Endothelial cell of umbilical vein (primary cell): Measurements from ENCODE around the gene MAPK9. TPM values are rescaled to one million over a fixed set of nuclear protein-coding genes. Genes with fewer than 3 reads are reported as not detected.
"Not testable (repeated sequence)": the region's sequence is repeated elsewhere in the genome, so short reads cannot be mapped to it uniquely, and the experiment has no call there.

ENCODE experiments used
- BruUV-seq: library from RNA; stranded (reverse); fragments of 400-500 nt; replicated peaks from 2 replicates; lab custom pipeline; 2021; lab: Mats Ljungman, UMichigan
- CTCF ChIA-PET: fragments of 300-600, 350-600 bp; sonication (Branson Sonifier 250); formaldehyde crosslinking; loops from one replicate; lab custom pipeline; 2021; ENCODE audit warnings: antibody characterized with exemption, inconsistent platforms; lab: Charles Lee
- POLR2A ChIA-PET: fragments of 300-600, 350-600 bp; sonication (Branson Sonifier 250); formaldehyde crosslinking; loops from one replicate; lab custom pipeline; 2021; ENCODE audit warnings: antibody characterized with exemption, inconsistent platforms; lab: Charles Lee
- DNase-seq: peaks from one replicate; pipeline ENCODE4 v3.0.0-alpha.2; 2011; ENCODE audit warnings: low read depth, low spot score
- FAIRE-seq: peaks from 2 replicates; lab custom pipeline; 2011; peaks lifted over from hg19 to GRCh38; lab: Jason Lieb, UNC
- H2AFZ ChIP-seq: 2 replicates; pipeline ENCODE4 v1.6.0; 2012; ENCODE audit warnings: low read depth, low read length, control low read depth, inconsistent platforms
- H3K27ac ChIP-seq: 2 replicates; pipeline ENCODE4 v1.5.1; 2011; ENCODE audit warnings: low read depth, mild to moderate bottlenecking, control low read depth, low read length, moderate library complexity; ENCODE audit not compliant: insufficient read depth
- H3K27me3 ChIP-seq, 2 experiments: 2 replicates each; pipeline versions ENCODE4 v1.6.0 to v1.6.1; 2011; ENCODE audit warnings: low read length in 2 of 2, mixed read lengths in 1 of 2; ENCODE audit not compliant: control insufficient read depth in 2 of 2, insufficient read depth in 2 of 2
- H3K36me3 ChIP-seq, 2 experiments: 2 replicates in 1 of 2; 3 replicates in 1 of 2; pipeline ENCODE4 v1.5.1; 2011; ENCODE audit warnings: low read length in 2 of 2, mild to moderate bottlenecking in 1 of 2, moderate library complexity in 1 of 2; ENCODE audit not compliant: control insufficient read depth in 2 of 2, insufficient read depth in 2 of 2; ENCODE audit errors: extremely low read depth in 1 of 2
- H3K4me1 ChIP-seq: 3 replicates; pipeline ENCODE4 v1.5.1; 2011; ENCODE audit warnings: mild to moderate bottlenecking, low read length; ENCODE audit not compliant: control insufficient read depth, insufficient read depth; ENCODE audit errors: extremely low read depth
- H3K4me2 ChIP-seq: 2 replicates; pipeline ENCODE4 v1.6.1; 2011; ENCODE audit warnings: low read length, control low read depth, mixed read lengths; ENCODE audit not compliant: insufficient read depth
- H3K4me3 ChIP-seq, 3 experiments: fragments of 200-600 bp in 1 of 3; sonication (generic), shearing (Covaris generic) in 1 of 3; replicated peaks in 1 of 3; 2 replicates each; pipeline ENCODE4 v1.5.1; 2011 to 2016; ENCODE audit warnings: control low read depth in 3 of 3, low read length in 3 of 3, mild to moderate bottlenecking in 2 of 3, inconsistent platforms in 1 of 3, low read depth in 1 of 3, moderate library complexity in 1 of 3; ENCODE audit not compliant: insufficient read depth in 1 of 3
- H3K79me2 ChIP-seq: 2 replicates; pipeline ENCODE4 v1.6.0; 2012; ENCODE audit warnings: low read length, inconsistent platforms; ENCODE audit not compliant: control insufficient read depth, insufficient read depth
- H3K9ac ChIP-seq: replicated peaks from 2 replicates; pipeline ENCODE3; 2011; ENCODE audit warnings: low read length, control low read depth; ENCODE audit not compliant: insufficient read depth; ENCODE audit errors: extremely low read depth
- H3K9me1 ChIP-seq: replicated peaks from 3 replicates; pipeline ENCODE4 v1.6.0; 2011; ENCODE audit warnings: mild to moderate bottlenecking, low read length; ENCODE audit not compliant: control insufficient read depth, insufficient read depth; ENCODE audit errors: extremely low read depth
- H3K9me3 ChIP-seq: replicated peaks from 2 replicates; pipeline ENCODE4 v1.5.1; 2012; ENCODE audit warnings: low read length, inconsistent platforms; ENCODE audit not compliant: control insufficient read depth, insufficient read depth
- H4K20me1 ChIP-seq: replicated peaks from 2 replicates; pipeline ENCODE3; 2011; ENCODE audit warnings: mild to moderate bottlenecking, low read length; ENCODE audit not compliant: control insufficient read depth, insufficient read depth; ENCODE audit errors: extremely low read depth
- EZH2 ChIP-seq: IDR thresholded peaks from 2 replicates; pipeline ENCODE4 v1.6.1; 2012; ENCODE audit warnings: borderline replicate concordance, low read depth, mild to moderate bottlenecking, moderate library complexity, low read length, inconsistent platforms; ENCODE audit not compliant: severe bottlenecking
- FOS ChIP-seq: IDR thresholded peaks from 2 replicates; pipeline ENCODE4 v1.6.1; 2011; ENCODE audit warnings: mild to moderate bottlenecking, low read length, moderate library complexity, borderline replicate concordance; ENCODE audit not compliant: insufficient read depth
- GATA2 ChIP-seq: IDR thresholded peaks from 2 replicates; pipeline ENCODE4 v1.7.0; 2011; ENCODE audit warnings: low read depth, mild to moderate bottlenecking, moderate library complexity, mixed read lengths, low read length; ENCODE audit not compliant: insufficient read length, insufficient read depth
- JUN ChIP-seq: IDR thresholded peaks from 2 replicates; pipeline ENCODE4 v1.6.1; 2011; ENCODE audit warnings: borderline replicate concordance, low read depth; ENCODE audit not compliant: insufficient read length, insufficient read depth
- MYC ChIP-seq: IDR thresholded peaks from one replicate; pipeline ENCODE4 v1.6.1; 2011; ENCODE audit warnings: mild to moderate bottlenecking, low read depth, low read length
- POLR2A ChIP-seq: IDR thresholded peaks from 2 replicates; pipeline ENCODE4 v1.6.1; 2012; ENCODE audit warnings: low read depth, mild to moderate bottlenecking, control low read depth, low read length
- POLR2AphosphoS5 ChIP-seq: IDR thresholded peaks from 2 replicates; pipeline ENCODE4 v1.6.1; 2012; ENCODE audit warnings: low read depth, mild to moderate bottlenecking, control low read depth, low read length, moderate library complexity; ENCODE audit not compliant: insufficient read depth
- dilution Hi-C: fragments of 300-500 bp; cut with MboI; formaldehyde crosslinking; loops from one replicate; pipeline ENCODE4 v1.15.0; 2019; ENCODE audit warnings: low sequenced_read_pairs; ENCODE audit not compliant: extremely low pct_ligation_motif_present
- intact Hi-C: fragments of 100-400 bp; cut with micrococcal nuclease; formaldehyde crosslinking; loops from one replicate; pipeline ENCODE4 v1.10.0; 2022
- polyA plus RNA-seq, 4 experiments: library from polyadenylated mRNA; depleted of rRNA in 3 of 4; stranded (reverse) in 3 of 4; unstranded in 1 of 4; fragments of >200 nt; gene quantifications; 2 replicates each; pipeline versions ENCODE4 v1.2.1 to v1.2.3, GENCODE V29; 2011 to 2012; ENCODE audit warnings: missing spikeins in 1 of 4
- total RNA-seq: library from RNA; stranded (reverse); gene quantifications from 2 replicates; pipeline ENCODE4 v1.2.3, GENCODE V29; 2021
- TF ChIP-seq, protein P1 (sequence below): IDR thresholded peaks from 2 replicates; pipeline ENCODE4 v1.6.1; 2011; ENCODE audit not compliant: insufficient read depth, insufficient read length
- TF ChIP-seq, protein P2 (sequence below), 2 donors: IDR thresholded peaks; 1 replicate in 1 of 2; 2 replicates in 1 of 2; pipeline ENCODE4 v1.5.1; 2011; ENCODE audit warnings: low read length in 2 of 2, mild to moderate bottlenecking in 2 of 2, moderate library complexity in 2 of 2, control low read depth in 1 of 2, inconsistent platforms in 1 of 2, low read depth in 1 of 2; ENCODE audit not compliant: insufficient read depth in 1 of 2; ENCODE audit errors: extremely low read depth in 1 of 2

The MAPK9 gene
- total and polyA plus RNA-seq, 2 donors (not counting 3 experiments of a cell fraction or from before 2014, with no cell fraction given): 24.6 to 34.8 TPM

- dilution Hi-C loops (no loop called here), intact Hi-C loops (no loop called here)
- TF ChIP-seq EZH2: no peak
- no peak for TF ChIP-seq GATA2
- no peak for TF ChIP-seq JUN
- TF ChIP-seq POLR2A: no peak
- TF ChIP-seq MYC: no peak
- TF ChIP-seq, protein P1, sequence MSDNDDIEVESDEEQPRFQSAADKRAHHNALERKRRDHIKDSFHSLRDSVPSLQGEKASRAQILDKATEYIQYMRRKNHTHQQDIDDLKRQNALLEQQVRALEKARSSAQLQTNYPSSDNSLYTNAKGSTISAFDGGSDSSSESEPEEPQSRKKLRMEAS: no peak
- no peak for TF ChIP-seq POLR2AphosphoS5
- no peak for TF ChIP-seq FOS
- TF ChIP-seq, protein P2, sequence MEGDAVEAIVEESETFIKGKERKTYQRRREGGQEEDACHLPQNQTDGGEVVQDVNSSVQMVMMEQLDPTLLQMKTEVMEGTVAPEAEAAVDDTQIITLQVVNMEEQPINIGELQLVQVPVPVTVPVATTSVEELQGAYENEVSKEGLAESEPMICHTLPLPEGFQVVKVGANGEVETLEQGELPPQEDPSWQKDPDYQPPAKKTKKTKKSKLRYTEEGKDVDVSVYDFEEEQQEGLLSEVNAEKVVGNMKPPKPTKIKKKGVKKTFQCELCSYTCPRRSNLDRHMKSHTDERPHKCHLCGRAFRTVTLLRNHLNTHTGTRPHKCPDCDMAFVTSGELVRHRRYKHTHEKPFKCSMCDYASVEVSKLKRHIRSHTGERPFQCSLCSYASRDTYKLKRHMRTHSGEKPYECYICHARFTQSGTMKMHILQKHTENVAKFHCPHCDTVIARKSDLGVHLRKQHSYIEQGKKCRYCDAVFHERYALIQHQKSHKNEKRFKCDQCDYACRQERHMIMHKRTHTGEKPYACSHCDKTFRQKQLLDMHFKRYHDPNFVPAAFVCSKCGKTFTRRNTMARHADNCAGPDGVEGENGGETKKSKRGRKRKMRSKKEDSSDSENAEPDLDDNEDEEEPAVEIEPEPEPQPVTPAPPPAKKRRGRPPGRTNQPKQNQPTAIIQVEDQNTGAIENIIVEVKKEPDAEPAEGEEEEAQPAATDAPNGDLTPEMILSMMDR (IDR thresholded peaks at IDR 0.05; ENCODE audit: extremely low read depth in 1 of 2, insufficient read depth in 1 of 2, low read depth in 1 of 2, low read length in 2 of 2): no peak
- Histone ChIP-seq H3K4me2 (no peak overlapping the region), H3K27ac (no peak overlapping the region), H3K79me2 (no peaks in the 10 kb centered on the region), H2AFZ (no peak overlapping the region), H3K4me3 (no peak overlapping the region), H3K36me3 (no peaks in the 10 kb centered on the region), H4K20me1 (no peaks in the 10 kb centered on the region), H3K4me1 (peaks cover 3% of the 10 kb centered on the region), H3K9ac (no peak overlapping the region), H3K9me1 (no peaks in the 10 kb centered on the region), H3K27me3 (peaks cover 10 to 21% of the 10 kb centered on the region in 2 experiments), H3K9me3 (no peaks in the 10 kb centered on the region)
- DNase-seq: no peak
- ChIA-PET CTCF (interaction anchor here (0.9 kb wide), 1 partner anchor 260 kb away, joined by 3 read pairs; no protein-coding TSS in a partner anchor), POLR2A (no interaction called here)
- BruUV-seq: no TSS peak
- FAIRE-seq: no peak
Observed at GRCh38 chr5:180210961-180211760, 80.7 kb downstream of the MAPK9 start.

- CTCF ChIA-PET: interaction anchor here (0.8 to 2.4 kb wide), 6 partner anchors 9 to 261 kb away, joined by 3 to 14 read pairs (median 3); no protein-coding TSS in a partner anchor
- H2AFZ ChIP-seq, H3K4me3 ChIP-seq, H3K9me3 ChIP-seq, H3K9ac ChIP-seq, FAIRE-seq, BruUV-seq, H3K4me1 ChIP-seq, H3K4me2 ChIP-seq, H3K36me3 ChIP-seq, H3K27ac ChIP-seq, H3K9me1 ChIP-seq, intact Hi-C loops, H3K79me2 ChIP-seq, DNase-seq, POLR2A ChIA-PET, dilution Hi-C loops, H4K20me1 ChIP-seq: not testable (repeated sequence)
- peaks cover 10 to 21% of the 10 kb centered on the region in 2 experiments for H3K27me3 ChIP-seq
Observed at GRCh38 chr5:180210077-180210476, 81.8 kb downstream of the MAPK9 start.
